GM18909 (cell line): Measurements from ENCODE around the gene RIMS3.

Source experiments
- ATAC-seq: cut with Tn5 transposase; IDR thresholded peaks from one replicate; pipeline ENCODE4 v1.9.1; 2021; ENCODE audit warnings: mild to moderate bottlenecking; ENCODE audit not compliant: unreplicated experiment, poor library complexity

The RIMS3 gene

GRCh38 chr1:40658751-40659648 is 6.5 kb downstream of the RIMS3 start:
- ATAC-seq, result no peak

- ATAC-seq, result no peak
Observed at GRCh38 chr1:40657046-40657445, 8.4 kb downstream of the RIMS3 start.

GRCh38 chr1:40653851-40654537 is 11.5 kb downstream of the RIMS3 start:
- no peak for ATAC-seq

- ATAC-seq, result no peak
Observed at GRCh38 chr1:40652979-40653378, 12.5 kb downstream of the RIMS3 start.

- no peak for ATAC-seq
Observed at GRCh38 chr1:40652468-40652867, 13.0 kb downstream of the RIMS3 start.

GRCh38 chr1:40651138-40651857 is 14.2 kb downstream of the RIMS3 start:
- ATAC-seq, result no peak

GRCh38 chr1:40650075-40650474 is 15.4 kb downstream of the RIMS3 start:
- no peak for ATAC-seq

- no peak for ATAC-seq
Observed at GRCh38 chr1:40649592-40649930, 15.9 kb downstream of the RIMS3 start.

- no peak for ATAC-seq
Observed at GRCh38 chr1:40648928-40649591, 16.4 kb downstream of the RIMS3 start.

GRCh38 chr1:40648200-40648599 is 17.3 kb downstream of the RIMS3 start:
- ATAC-seq, result no peak

GRCh38 chr1:40646315-40646714 is 19.2 kb downstream of the RIMS3 start:
- ATAC-seq, result no peak

GRCh38 chr1:40645118-40645680 is 20.3 kb downstream of the RIMS3 start:
- no peak for ATAC-seq

GRCh38 chr1:40641601-40642242 is 23.8 kb downstream of the RIMS3 start:
- no peak for ATAC-seq

GRCh38 chr1:40640314-40641076 is 25.0 kb downstream of the RIMS3 start:
- ATAC-seq, result no peak

- no peak for ATAC-seq
Observed at GRCh38 chr1:40638097-40639036, 27.1 kb downstream of the RIMS3 start.

- no peak for ATAC-seq
Observed at GRCh38 chr1:40637470-40638007, 27.9 kb downstream of the RIMS3 start.

GRCh38 chr1:40636777-40637176 is 28.7 kb downstream of the RIMS3 start:
- ATAC-seq, result no peak
